OCI-LY7 (cell line): ENCODE data around the gene CORO7. TPM values are rescaled to one million over a fixed set of nuclear protein-coding genes. Genes with fewer than 3 reads are reported as not detected.
"Not testable (repeated sequence)": the region's sequence is repeated elsewhere in the genome, so short reads cannot be mapped to it uniquely, and the experiment has no call there.

Experiments used
- BruUV-seq: library from RNA; stranded (reverse); fragments of 400-500 nt; replicated peaks from 2 replicates; lab custom pipeline; 2021; lab: Mats Ljungman, UMichigan
- CTCF ChIA-PET: fragments of 300-600 bp; sonication (Branson Sonifier 250); formaldehyde crosslinking; loops from one replicate; lab custom pipeline; 2022; ENCODE audit warnings: antibody characterized with exemption; ENCODE audit not compliant: unreplicated experiment; lab: Charles Lee
- POLR2A ChIA-PET: fragments of 300-600 bp; sonication (Branson Sonifier 250); formaldehyde crosslinking; loops from one replicate; lab custom pipeline; 2022; ENCODE audit warnings: antibody characterized with exemption; lab: Charles Lee
- DNase-seq: peaks from one replicate; pipeline ENCODE4 v3.0.0-alpha.2; 2015; ENCODE audit warnings: low spot score
- H2AFZ ChIP-seq: fragments of 200-600 bp; sonication (generic), shearing (Covaris generic); 2 replicates; pipeline ENCODE4 v1.6.1; 2014; ENCODE audit warnings: mild to moderate bottlenecking, antibody characterized with exemption, low read length, moderate library complexity
- H3K27ac ChIP-seq: fragments of 200-600 bp; sonication (generic); 2 replicates; pipeline ENCODE4 v1.5.1; 2014; ENCODE audit warnings: mixed run types, low read depth, mild to moderate bottlenecking, moderate library complexity, low read length, inconsistent platforms; ENCODE audit not compliant: poor library complexity, severe bottlenecking
- H3K36me3 ChIP-seq: fragments of 200-600 bp; sonication (generic); 2 replicates; pipeline ENCODE4 v1.6.1; 2014; ENCODE audit warnings: mild to moderate bottlenecking, antibody characterized with exemption, low read length, moderate library complexity, mixed read lengths; ENCODE audit not compliant: insufficient read depth
- H3K4me1 ChIP-seq: fragments of 200-600 bp; sonication (generic); 2 replicates; pipeline ENCODE4 v1.5.1; 2014; ENCODE audit warnings: mild to moderate bottlenecking, low read length; ENCODE audit not compliant: insufficient read depth, poor library complexity, severe bottlenecking
- H3K4me2 ChIP-seq: fragments of 200-600 bp; sonication (generic); 2 replicates; pipeline ENCODE4 v1.6.1; 2014; ENCODE audit warnings: mild to moderate bottlenecking, low read length
- H3K4me3 ChIP-seq: fragments of 200-600 bp; sonication (generic); 2 replicates; pipeline ENCODE4 v1.5.1; 2014; ENCODE audit warnings: mild to moderate bottlenecking, low read depth, low read length; ENCODE audit not compliant: poor library complexity, severe bottlenecking
- H3K79me2 ChIP-seq: fragments of 200-600 bp; sonication (generic); 2 replicates; pipeline ENCODE4 v1.6.1; 2016; ENCODE audit warnings: low read depth, mild to moderate bottlenecking, low read length, moderate library complexity, mixed read lengths; ENCODE audit not compliant: insufficient read depth
- H3K9me2 ChIP-seq: fragments of 200-600 bp; sonication (generic); 2 replicates; pipeline ENCODE4 v1.6.1; 2016; ENCODE audit warnings: mild to moderate bottlenecking, low read length, mixed read lengths; ENCODE audit not compliant: insufficient read depth
- H3K9me3 ChIP-seq: fragments of 200-600 bp; sonication (generic); 2 replicates; pipeline ENCODE4 v1.6.1; 2014; ENCODE audit warnings: mild to moderate bottlenecking, mixed run types, low read length, mixed read lengths
- H4K20me1 ChIP-seq: fragments of 200-600 bp; sonication (generic); 2 replicates; pipeline ENCODE4 v1.6.1; 2014; ENCODE audit warnings: mild to moderate bottlenecking, antibody characterized with exemption, low read length, moderate library complexity, mixed read lengths; ENCODE audit not compliant: insufficient read depth
- CTCF ChIP-seq: fragments of 200-600 bp; sonication (generic); conservative IDR thresholded peaks from 2 replicates; pipeline ENCODE4 v1.5.1; 2014; ENCODE audit warnings: mild to moderate bottlenecking, antibody characterized with exemption, low read length, moderate library complexity, mixed read lengths
- EZH2phosphoT487 ChIP-seq: fragments of 200-600 bp; sonication (generic); IDR thresholded peaks from 2 replicates; pipeline ENCODE4 v1.6.1; 2018; ENCODE audit warnings: low read depth, borderline replicate concordance, mild to moderate bottlenecking, mixed run types, antibody characterized with exemption, low read length, moderate library complexity, mixed read lengths
- intact Hi-C: fragments of 100-400 bp; cut with micrococcal nuclease; formaldehyde crosslinking; loops from one replicate; pipeline ENCODE4 v1.10.0; 2022; ENCODE audit not compliant: unreplicated experiment
- total RNA-seq, 2 experiments: library from RNA; depleted of rRNA in 1 of 2; stranded (reverse); fragments of >200 nt in 1 of 2; shearing (Covaris generic) in 1 of 2; gene quantifications; 2 replicates each; pipeline ENCODE4 v1.2.3, GENCODE V29; 2014 to 2022

CORO7 gene
- total RNA-seq, 2 experiments from 2014 or later, result 77.2 to 112 TPM

DNA sequence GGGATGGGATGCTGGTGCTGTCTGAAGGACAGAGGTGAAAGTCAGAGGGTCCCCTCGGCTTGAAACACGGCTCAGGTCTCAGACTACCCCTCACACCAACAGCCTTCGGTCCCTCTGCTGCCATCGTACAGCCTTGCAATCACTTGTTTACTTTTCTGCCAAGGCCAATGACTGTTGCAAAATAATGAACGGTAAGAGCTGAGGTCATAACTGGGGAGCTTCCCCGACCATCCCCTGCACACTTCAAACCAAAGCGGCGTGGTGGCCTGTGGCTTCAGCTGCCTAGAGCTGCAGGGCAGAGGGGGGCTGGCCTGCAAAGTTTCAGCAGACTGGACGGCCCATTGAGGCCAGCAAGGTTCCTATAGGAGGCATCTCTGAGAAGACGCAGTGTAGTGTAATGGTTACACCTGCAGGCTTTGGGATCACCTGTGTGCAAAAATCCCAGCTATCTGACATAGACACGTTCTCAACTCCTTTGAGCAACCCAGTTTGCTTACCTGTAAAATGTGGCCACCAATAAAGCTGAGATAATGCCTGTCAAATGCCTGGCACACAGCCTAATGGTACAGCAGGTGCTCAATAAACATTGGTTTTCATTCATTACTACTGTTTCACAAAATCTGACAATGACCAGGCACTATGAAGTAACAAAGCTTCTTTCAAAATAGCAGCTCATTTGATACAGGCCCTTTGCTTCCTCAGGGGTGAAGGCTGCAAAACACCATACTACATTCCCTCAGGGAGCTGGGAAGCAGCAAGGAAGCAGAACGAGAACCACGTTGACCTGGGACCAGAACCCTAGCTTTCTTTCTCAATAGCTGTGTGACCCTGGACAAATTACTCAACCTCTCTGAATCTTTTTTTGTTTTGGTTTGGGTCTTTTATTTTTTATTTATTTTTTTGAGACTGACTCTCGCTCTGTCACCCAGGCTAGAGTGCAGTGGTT, 70.3 kb downstream of the CORO7 start:
- H2AFZ ChIP-seq, result no peak overlapping the region
- H3K9me3 ChIP-seq, result no peaks in the 10 kb centered on the region
- ChIA-PET CTCF (no interaction called here), POLR2A (no interaction called here)
- H3K36me3 ChIP-seq, result peaks cover 59% of the 10 kb centered on the region
- peaks cover 9% of the 10 kb centered on the region for H3K4me1 ChIP-seq
- no peaks in the 10 kb centered on the region for H3K9me2 ChIP-seq
- no peak for DNase-seq
- TSS peak; percentile 37 for BruUV-seq
- H3K79me2 ChIP-seq, result peaks cover 60% of the 10 kb centered on the region
- H3K27ac ChIP-seq, result no peak overlapping the region
- H3K4me2 ChIP-seq, result no peak overlapping the region
- TF ChIP-seq CTCF, result no peak
- TF ChIP-seq EZH2phosphoT487, result no peak
- no peak overlapping the region for H3K4me3 ChIP-seq
- intact Hi-C loops, result no loop called here
- H4K20me1 ChIP-seq, result peaks cover 5% of the 10 kb centered on the region

- peaks cover 52% of the 10 kb centered on the region for H3K79me2 ChIP-seq
- no peak for TF ChIP-seq EZH2phosphoT487
- ChIA-PET POLR2A (interaction anchor here (0.8 kb wide), 1 partner anchor 25 kb away, joined by 3 read pairs; no protein-coding TSS in a partner anchor), CTCF (no interaction called here)
- intact Hi-C loops, result no loop called here
- H3K9me3 ChIP-seq, result no peaks in the 10 kb centered on the region
- H3K9me2 ChIP-seq, result no peaks in the 10 kb centered on the region
- H3K4me2 ChIP-seq, result no peak overlapping the region
- H4K20me1 ChIP-seq, result peaks cover 5% of the 10 kb centered on the region
- H2AFZ ChIP-seq, result no peak overlapping the region
- H3K4me3 ChIP-seq, result no peak overlapping the region
- H3K36me3 ChIP-seq, result peaks cover 68% of the 10 kb centered on the region
- H3K4me1 ChIP-seq, result peaks cover 9% of the 10 kb centered on the region
- no TSS peak for BruUV-seq
- H3K27ac ChIP-seq, result no peak overlapping the region
- no peak for DNase-seq
These were observed 71.2 kb downstream of the CORO7 start for GRCh38 chr16:4344983-4345835.

DNA sequence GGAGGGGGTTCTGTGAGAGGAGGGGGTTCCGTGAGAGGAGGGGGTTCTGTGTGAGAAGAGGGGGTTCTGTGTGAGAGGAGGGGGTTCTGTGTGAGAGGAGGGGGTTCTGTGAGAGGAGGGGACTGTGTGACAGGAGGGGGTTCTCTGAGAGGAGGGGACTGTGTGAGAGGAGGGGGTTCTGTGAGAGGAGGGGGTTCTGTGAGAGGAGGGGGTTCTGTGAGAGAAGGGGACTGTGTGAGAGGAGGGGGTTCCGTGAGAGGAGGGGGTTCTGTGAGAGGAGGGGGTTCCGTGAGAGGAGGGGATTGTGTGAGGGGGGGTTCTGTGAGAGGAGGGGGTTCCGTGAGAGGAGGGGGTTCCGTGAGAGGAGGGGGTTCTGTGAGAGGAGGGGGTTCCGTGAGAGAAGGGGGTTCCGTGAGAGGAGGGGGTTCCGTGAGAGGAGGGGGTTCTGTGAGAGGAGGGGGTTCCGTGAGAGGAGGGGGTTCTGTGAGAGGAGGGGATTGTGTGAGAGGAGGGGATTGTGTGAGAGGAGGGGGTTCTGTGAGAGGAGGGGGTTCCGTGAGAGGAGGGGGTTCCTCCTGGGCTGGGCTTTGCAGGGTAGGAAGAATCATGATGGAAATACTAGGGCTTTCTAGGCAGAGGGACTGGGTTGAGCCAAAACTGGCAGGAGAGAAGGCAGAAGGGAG, 72.0 kb downstream of the CORO7 start:
- BruUV-seq, intact Hi-C loops, H3K4me2 ChIP-seq, CTCF ChIA-PET, DNase-seq, H3K9me3 ChIP-seq, H3K9me2 ChIP-seq, H2AFZ ChIP-seq, H4K20me1 ChIP-seq, H3K27ac ChIP-seq, H3K4me3 ChIP-seq, H3K4me1 ChIP-seq: not testable (repeated sequence)
- POLR2A ChIA-PET, result interaction anchor here (0.8 kb wide), 1 partner anchor 26 kb away, joined by 3 read pairs; no protein-coding TSS in a partner anchor
- peaks cover 72% of the 10 kb centered on the region for H3K36me3 ChIP-seq
- peaks cover 44% of the 10 kb centered on the region for H3K79me2 ChIP-seq
